IMR-90 (cell line): ENCODE results near the gene UPP2.

Experiments
- CTCF ChIP-seq: conservative IDR thresholded peaks from 2 replicates; pipeline ENCODE4 v1.5.1; 2012; ENCODE audit warnings: mild to moderate bottlenecking, low read depth, low read length, improper control_type of control experiment
- FOS ChIP-seq: fragments of 150-350 bp; IDR thresholded peaks from 2 replicates; pipeline ENCODE4 v1.6.1; 2016; ENCODE audit warnings: low read depth, low read length
- MAFK ChIP-seq: IDR thresholded peaks from 2 replicates; pipeline ENCODE4 v1.6.1; 2012; ENCODE audit warnings: low read depth, low read length, improper control_type of control experiment
- MAZ ChIP-seq: IDR thresholded peaks from 2 replicates; pipeline ENCODE4 v1.6.1; 2012; ENCODE audit warnings: low read depth, mild to moderate bottlenecking, low read length, improper control_type of control experiment, moderate library complexity, borderline replicate concordance
- MXI1 ChIP-seq: IDR thresholded peaks from 2 replicates; pipeline ENCODE4 v1.6.1; 2012; ENCODE audit warnings: low read depth, mild to moderate bottlenecking, low read length, moderate library complexity, borderline replicate concordance
- POLR2A ChIP-seq: IDR thresholded peaks from 2 replicates; pipeline ENCODE4 v1.6.1; 2012; ENCODE audit warnings: mild to moderate bottlenecking, low read depth, low read length
- RAD21 ChIP-seq: IDR thresholded peaks from 2 replicates; pipeline ENCODE4 v1.6.1; 2012; ENCODE audit warnings: low read length, improper control_type of control experiment
- RCOR1 ChIP-seq: IDR thresholded peaks from 2 replicates; pipeline ENCODE4 v1.6.1; 2012; ENCODE audit warnings: mild to moderate bottlenecking, low read length, improper control_type of control experiment; ENCODE audit not compliant: insufficient replicate concordance
- RFX5 ChIP-seq: IDR thresholded peaks from 2 replicates; pipeline ENCODE4 v1.8.0; 2012; ENCODE audit warnings: low read depth, mild to moderate bottlenecking, low read length, moderate library complexity
- TF ChIP-seq, protein P1 (sequence below): fragments of 150-350 bp; IDR thresholded peaks from 2 replicates; pipeline ENCODE4 v1.6.1; 2017; ENCODE audit warnings: mild to moderate bottlenecking, antibody characterized with exemption, low read length, low read depth

DNA sequence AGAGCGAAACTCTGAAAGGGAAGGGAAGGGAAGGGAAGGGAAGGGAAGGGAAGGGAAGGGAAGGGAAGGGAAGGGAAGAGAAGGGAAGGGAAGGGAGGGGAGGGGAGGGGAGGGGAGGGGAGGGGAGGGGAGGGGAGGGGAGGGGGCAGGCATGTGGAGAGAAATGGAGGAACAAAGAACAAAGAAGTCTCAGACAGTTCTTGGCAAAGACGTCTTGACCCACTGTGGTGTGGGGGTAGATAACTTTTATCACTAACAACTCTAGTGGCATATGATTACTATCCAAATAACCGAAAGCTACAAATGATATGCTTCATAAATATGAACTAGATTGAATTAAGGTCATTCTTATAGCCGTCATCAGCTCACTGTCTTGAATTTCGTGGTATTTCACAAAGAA lies 3.2 kb downstream of the UPP2 start:
- TF ChIP-seq FOS (no peak), CTCF (no peak), POLR2A (no peak), MAFK (no peak), RCOR1 (no peak), RAD21 (no peak), MAZ (no peak), MXI1 (no peak), RFX5 (no peak)
- TF ChIP-seq, protein P1, sequence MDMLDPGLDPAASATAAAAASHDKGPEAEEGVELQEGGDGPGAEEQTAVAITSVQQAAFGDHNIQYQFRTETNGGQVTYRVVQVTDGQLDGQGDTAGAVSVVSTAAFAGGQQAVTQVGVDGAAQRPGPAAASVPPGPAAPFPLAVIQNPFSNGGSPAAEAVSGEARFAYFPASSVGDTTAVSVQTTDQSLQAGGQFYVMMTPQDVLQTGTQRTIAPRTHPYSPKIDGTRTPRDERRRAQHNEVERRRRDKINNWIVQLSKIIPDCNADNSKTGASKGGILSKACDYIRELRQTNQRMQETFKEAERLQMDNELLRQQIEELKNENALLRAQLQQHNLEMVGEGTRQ = no peak
